Smooth muscle cell (in vitro differentiated cells): Measurements from ENCODE around the gene AHNAK. TPM values are rescaled to one million over a fixed set of nuclear protein-coding genes. Genes with fewer than 3 reads are reported as not detected.

Experiments used
- DNase-seq: peaks from one replicate; lab custom pipeline; 2025; ENCODE audit not compliant: unreplicated experiment; lab: John Stamatoyannopoulos, UW
- H2AFZ ChIP-seq: fragments of 200-600 bp; sonication (generic); 2 replicates; pipeline ENCODE4 v1.6.0; 2016; ENCODE audit warnings: antibody characterized with exemption, low read depth, mild to moderate bottlenecking
- H3F3A ChIP-seq: fragments of 200-600 bp; sonication (generic); 2 replicates; pipeline ENCODE4 v1.6.0; 2017; ENCODE audit warnings: antibody characterized with exemption, low read depth
- H3K27ac ChIP-seq: fragments of 200-600 bp; sonication (generic); 2 replicates; pipeline ENCODE4 v1.5.1; 2016; ENCODE audit warnings: low read depth, mild to moderate bottlenecking
- H3K27me3 ChIP-seq: fragments of 200-600 bp; sonication (generic); 2 replicates; pipeline ENCODE4 v1.6.1; 2016; ENCODE audit warnings: low read depth, mild to moderate bottlenecking
- H3K36me3 ChIP-seq: fragments of 200-600 bp; sonication (generic); 2 replicates; pipeline ENCODE4 v1.5.1; 2016; ENCODE audit warnings: low read depth
- H3K4me1 ChIP-seq: fragments of 200-600 bp; sonication (generic); 2 replicates; pipeline ENCODE4 v1.5.1; 2016; ENCODE audit warnings: low read depth
- H3K4me2 ChIP-seq: fragments of 200-600 bp; sonication (generic); 2 replicates; pipeline ENCODE4 v1.6.0; 2016; ENCODE audit warnings: mild to moderate bottlenecking
- H3K4me3 ChIP-seq: fragments of 200-600 bp; sonication (generic); 2 replicates; pipeline ENCODE4 v1.5.1; 2016; ENCODE audit warnings: mild to moderate bottlenecking
- H3K79me2 ChIP-seq: fragments of 200-600 bp; sonication (generic); 2 replicates; pipeline ENCODE4 v1.6.0; 2016; ENCODE audit warnings: low read depth, mild to moderate bottlenecking
- H3K9ac ChIP-seq: fragments of 200-600 bp; sonication (generic); 2 replicates; pipeline ENCODE4 v1.6.0; 2016; ENCODE audit warnings: low read depth
- H3K9me3 ChIP-seq: fragments of 200-600 bp; sonication (generic); replicated peaks from 2 replicates; pipeline ENCODE4 v1.5.1; 2016; ENCODE audit warnings: low read depth
- H4K20me1 ChIP-seq: fragments of 200-600 bp; sonication (generic); 2 replicates; pipeline ENCODE4 v1.6.0; 2016; ENCODE audit warnings: low read depth
- CTCF ChIP-seq: fragments of 200-600 bp; sonication (generic); IDR thresholded peaks from 2 replicates; pipeline ENCODE4 v1.5.1; 2017; ENCODE audit warnings: borderline replicate concordance, mild to moderate bottlenecking, antibody characterized with exemption; ENCODE audit not compliant: insufficient read depth, poor library complexity, severe bottlenecking
- WGBS: methylation state at CpG from one replicate; pipeline ENCODE4 v1.1.7; 2016; ENCODE audit warnings: low lambda C conversion rate; 5-methylcytosine and 5-hydroxymethylcytosine counted together
- polyA plus RNA-seq: library from polyadenylated mRNA; unstranded; fragments of >200 nt; fragmentation: Nextera tagmentation; extraction: Ambion mirVana; gene quantifications from 2 replicates; pipeline ENCODE4 v1.2.1, GENCODE V29; 2016
- total RNA-seq: library from RNA; depleted of rRNA; stranded (reverse); fragments of >200 nt; gene quantifications from 2 replicates; pipeline ENCODE4 v1.2.3, GENCODE V29; 2014

AHNAK gene
- total and polyA plus RNA-seq, 2 experiments from 2014 or later, result 27.2 to 229 TPM

- no peak overlapping the region for H3K9ac ChIP-seq
- no peak for TF ChIP-seq CTCF
- no peaks in the 10 kb centered on the region for H4K20me1 ChIP-seq
- no peaks in the 10 kb centered on the region for H3K27me3 ChIP-seq
- H2AFZ ChIP-seq, result no peak overlapping the region
- H3K4me3 ChIP-seq, result no peak overlapping the region
- H3K4me1 ChIP-seq, result peaks cover 6% of the 10 kb centered on the region
- peaks cover 14% of the 10 kb centered on the region for H3F3A ChIP-seq
- H3K36me3 ChIP-seq, result no peaks in the 10 kb centered on the region
- no peak for DNase-seq
- WGBS, result 86% methylated on average over 3 of the region's 3 CpGs
- peak overlapping the region; percentile 69 for H3K27ac ChIP-seq
- H3K79me2 ChIP-seq, result no peaks in the 10 kb centered on the region
- H3K4me2 ChIP-seq, result no peak overlapping the region
- H3K9me3 ChIP-seq, result no peaks in the 10 kb centered on the region
Measured at GRCh38 chr11:62430425-62430824, 116.2 kb downstream of the AHNAK start.

- Histone ChIP-seq H3K4me3 (no peak overlapping the region), H3K79me2 (no peaks in the 10 kb centered on the region), H3K4me1 (peaks cover 6% of the 10 kb centered on the region), H3K36me3 (no peaks in the 10 kb centered on the region), H3K27ac (peak overlapping the region; percentile 82), H3K27me3 (no peaks in the 10 kb centered on the region), H3K4me2 (peak overlapping the region; percentile 56), H3K9me3 (no peaks in the 10 kb centered on the region), H3K9ac (no peak overlapping the region), H3F3A (peaks cover 14% of the 10 kb centered on the region), H4K20me1 (no peaks in the 10 kb centered on the region), H2AFZ (no peak overlapping the region)
- no peak for TF ChIP-seq CTCF
- no peak for DNase-seq
- 16% methylated on average over 8 of the region's 8 CpGs for WGBS
Measured at GRCh38 chr11:62428871-62429560, 117.6 kb downstream of the AHNAK start.

- WGBS, result 4% methylated on average over 6 of the region's 6 CpGs
- H3K9ac ChIP-seq, result peak overlapping the region; percentile 4
- H3K9me3 ChIP-seq, result no peaks in the 10 kb centered on the region
- H3K36me3 ChIP-seq, result no peaks in the 10 kb centered on the region
- no peak overlapping the region for H2AFZ ChIP-seq
- H3K4me2 ChIP-seq, result peak overlapping the region; percentile 56
- no peak overlapping the region for H3K4me3 ChIP-seq
- no peaks in the 10 kb centered on the region for H4K20me1 ChIP-seq
- no peak for DNase-seq
- peaks cover 6% of the 10 kb centered on the region for H3K4me1 ChIP-seq
- no peak for TF ChIP-seq CTCF
- peak overlapping the region; percentile 82 for H3K27ac ChIP-seq
- peaks cover 16% of the 10 kb centered on the region for H3F3A ChIP-seq
- no peaks in the 10 kb centered on the region for H3K27me3 ChIP-seq
- H3K79me2 ChIP-seq, result no peaks in the 10 kb centered on the region
Measured at GRCh38 chr11:62427630-62428233, 118.9 kb downstream of the AHNAK start.
